ENCODE measurements around the gene CDH1.

Gene CDH1

GRCh38 chr16:68732042-68732680, 4.9 kb upstream of the CDH1 start:
- DNase-seq (ENCODE audit: low spot score), result no peak

- DNase-seq (ENCODE audit: low spot score), result no peak
Observed at GRCh38 chr16:68732741-68733399, 4.2 kb upstream of the CDH1 start.

- DNase-seq (ENCODE audit: low spot score), result no peak
Observed at GRCh38 chr16:68733570-68733969, 3.5 kb upstream of the CDH1 start.

- no peak for DNase-seq (ENCODE audit: low spot score)
Observed at GRCh38 chr16:68734782-68735181, 2.3 kb upstream of the CDH1 start.

GRCh38 chr16:68736561-68736960, 531 bp upstream of the CDH1 start:
- DNase-seq (ENCODE audit: low spot score), result no peak

- no peak for DNase-seq (ENCODE audit: low spot score)
Observed at GRCh38 chr16:68737730-68738629, 888 bp downstream of the CDH1 start.

GRCh38 chr16:68739964-68740627, 3.0 kb downstream of the CDH1 start:
- no peak for DNase-seq (ENCODE audit: low spot score)

- DNase-seq (ENCODE audit: low spot score), result no peak
Observed at GRCh38 chr16:68740628-68741346, 3.7 kb downstream of the CDH1 start.

GRCh38 chr16:68743664-68744063, 6.6 kb downstream of the CDH1 start:
- no peak for DNase-seq (ENCODE audit: low spot score)

GRCh38 chr16:68744744-68745280, 7.7 kb downstream of the CDH1 start:
- no peak for DNase-seq (ENCODE audit: low spot score)

GRCh38 chr16:68746951-68747350, 9.9 kb downstream of the CDH1 start:
- no peak for DNase-seq (ENCODE audit: low spot score)

- DNase-seq (ENCODE audit: low spot score), result no peak
Observed at GRCh38 chr16:68749432-68749831, 12.3 kb downstream of the CDH1 start.

GRCh38 chr16:68750193-68750695, 13.2 kb downstream of the CDH1 start:
- no peak for DNase-seq (ENCODE audit: low spot score)

GRCh38 chr16:68751160-68751559, 14.1 kb downstream of the CDH1 start:
- no peak for DNase-seq (ENCODE audit: low spot score)

- DNase-seq (ENCODE audit: low spot score), result peak; percentile 80
Observed at GRCh38 chr16:68752602-68753001, 15.5 kb downstream of the CDH1 start.

GRCh38 chr16:68754084-68754792, 17.1 kb downstream of the CDH1 start:
- no peak for DNase-seq (ENCODE audit: low spot score)

GRCh38 chr16:68756239-68756915, 19.3 kb downstream of the CDH1 start:
- peak; percentile 90 for DNase-seq (ENCODE audit: low spot score)

- DNase-seq (ENCODE audit: low spot score), result no peak
Observed at GRCh38 chr16:68757625-68757935, 20.5 kb downstream of the CDH1 start.

GRCh38 chr16:68759062-68759461, 22.0 kb downstream of the CDH1 start:
- no peak for DNase-seq (ENCODE audit: low spot score)

- DNase-seq (ENCODE audit: low spot score), result peak; percentile 76
Observed at GRCh38 chr16:68760671-68761275, 23.7 kb downstream of the CDH1 start.
